UCSD-AML1 (cell line): ENCODE results near the gene ARHGAP18.

Source experiments
- DNase-seq: peaks from one replicate; lab custom pipeline; 2025; ENCODE audit not compliant: unreplicated experiment; lab: John Stamatoyannopoulos, UW

ARHGAP18 gene

DNA sequence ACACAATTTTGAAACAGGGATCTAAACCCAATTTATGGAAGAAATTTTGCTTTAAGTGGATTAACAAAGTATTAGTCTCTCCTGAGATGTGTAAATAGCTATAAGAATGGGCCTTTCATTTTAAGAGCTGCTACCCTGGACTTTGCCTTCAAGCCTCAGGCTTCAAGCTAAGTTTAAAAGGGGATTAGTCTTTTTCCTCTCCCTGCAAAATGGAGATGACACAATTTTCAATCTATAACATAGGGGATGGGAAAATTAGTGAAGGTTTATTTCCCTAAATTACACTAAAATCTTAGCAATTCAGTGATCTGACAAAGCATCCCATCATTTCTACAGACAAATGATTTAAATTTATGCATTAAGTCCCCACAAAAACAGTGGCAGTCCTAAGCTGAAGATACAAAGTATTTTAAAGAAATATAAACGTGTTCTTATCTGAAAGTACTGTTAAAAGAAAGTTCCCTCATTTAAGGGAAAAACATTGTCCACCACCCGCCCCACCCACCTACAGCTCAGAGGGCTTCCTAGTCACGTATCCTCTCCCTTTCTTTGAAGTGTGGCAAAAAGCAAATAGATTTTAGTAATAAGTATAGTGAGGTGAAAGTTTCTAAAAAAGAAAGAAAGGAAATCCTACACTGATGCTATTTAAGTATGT, 14.5 kb downstream of the ARHGAP18 start:
- no peak for DNase-seq

DNA sequence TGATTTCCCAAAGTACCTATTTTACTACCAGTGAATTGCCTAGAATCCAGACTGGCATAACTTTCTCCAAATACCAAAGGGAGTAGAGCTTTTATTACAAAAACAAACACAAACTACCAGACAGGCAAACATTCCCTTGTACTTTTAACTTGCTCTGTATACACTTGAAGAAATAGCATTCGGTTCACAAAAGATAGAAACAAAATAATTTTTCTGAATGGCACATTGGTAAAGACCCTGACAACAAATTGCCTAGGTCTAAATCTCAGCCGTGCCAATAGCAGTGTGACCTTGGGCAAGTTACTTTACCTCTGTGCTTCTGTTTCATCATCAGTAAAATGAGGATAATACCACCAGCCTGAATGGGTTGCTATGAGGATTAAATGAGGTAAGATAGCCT, 15.9 kb downstream of the ARHGAP18 start:
- DNase-seq, result no peak

DNA sequence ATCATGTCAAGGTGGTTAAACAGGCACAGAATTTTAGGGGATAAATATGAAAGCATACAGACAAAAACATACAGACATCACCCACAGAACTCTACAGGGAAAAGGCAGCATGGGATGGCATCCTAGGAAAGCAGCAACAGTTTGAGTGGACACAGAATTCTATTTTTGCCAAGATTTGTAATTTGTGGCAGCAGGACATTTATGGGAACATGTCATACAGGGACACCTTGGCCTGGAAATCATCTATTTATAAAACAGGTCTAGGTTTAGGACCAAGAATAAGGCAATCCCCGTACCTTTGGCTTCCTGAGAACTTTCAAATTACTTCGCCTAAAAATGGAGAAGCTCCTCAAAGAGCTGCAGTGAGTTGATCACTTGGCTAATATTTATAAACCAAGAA, 17.5 kb downstream of the ARHGAP18 start:
- no peak for DNase-seq

DNA sequence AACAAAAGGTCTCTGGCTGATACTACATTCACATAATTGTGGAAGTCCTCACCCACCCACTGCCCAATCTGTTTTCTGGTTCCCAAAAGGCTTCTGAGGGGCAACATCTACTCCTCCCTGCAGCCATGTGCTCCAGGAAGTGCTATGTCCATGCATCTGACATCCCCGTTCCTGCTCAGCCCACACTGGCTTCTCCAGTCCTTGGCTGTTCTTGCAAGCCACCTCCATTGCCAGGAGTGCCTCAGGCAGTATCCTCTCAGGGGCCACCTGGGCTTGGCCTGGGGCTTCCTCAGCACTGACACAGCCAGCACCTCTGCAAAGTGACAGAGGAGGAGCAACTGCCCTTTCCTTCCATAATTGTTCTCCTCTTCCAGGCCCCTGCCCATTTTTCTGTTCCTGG, 18.3 kb downstream of the ARHGAP18 start:
- peak; percentile 34 for DNase-seq

DNA sequence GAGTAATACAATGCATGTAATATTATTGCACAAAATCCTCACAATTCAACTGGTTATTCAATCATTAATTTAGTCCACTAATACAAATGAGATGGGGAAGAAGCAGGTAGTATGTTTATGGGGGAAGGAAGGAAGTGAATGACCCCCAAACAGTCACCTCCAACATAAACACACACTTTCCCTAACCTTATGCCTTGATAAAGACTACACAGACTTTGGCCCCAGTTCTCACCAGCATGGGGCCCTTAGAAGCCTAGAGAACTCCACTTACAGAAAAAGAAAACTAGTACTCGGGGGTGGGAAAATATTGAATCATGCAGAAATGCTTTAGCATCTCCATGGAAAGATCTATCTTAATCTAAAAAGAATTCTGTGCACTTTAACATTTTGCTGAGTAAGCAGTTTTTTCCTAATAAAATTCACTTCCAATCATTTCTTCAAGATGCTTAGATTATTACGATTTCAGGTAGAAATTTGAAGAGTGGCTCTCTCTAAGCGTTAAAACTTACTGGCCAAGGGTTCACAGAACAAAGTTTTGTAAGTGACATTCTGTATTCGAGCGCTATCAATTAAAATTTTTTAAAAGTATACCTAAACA, 18.8 kb downstream of the ARHGAP18 start:
- no peak for DNase-seq

DNA sequence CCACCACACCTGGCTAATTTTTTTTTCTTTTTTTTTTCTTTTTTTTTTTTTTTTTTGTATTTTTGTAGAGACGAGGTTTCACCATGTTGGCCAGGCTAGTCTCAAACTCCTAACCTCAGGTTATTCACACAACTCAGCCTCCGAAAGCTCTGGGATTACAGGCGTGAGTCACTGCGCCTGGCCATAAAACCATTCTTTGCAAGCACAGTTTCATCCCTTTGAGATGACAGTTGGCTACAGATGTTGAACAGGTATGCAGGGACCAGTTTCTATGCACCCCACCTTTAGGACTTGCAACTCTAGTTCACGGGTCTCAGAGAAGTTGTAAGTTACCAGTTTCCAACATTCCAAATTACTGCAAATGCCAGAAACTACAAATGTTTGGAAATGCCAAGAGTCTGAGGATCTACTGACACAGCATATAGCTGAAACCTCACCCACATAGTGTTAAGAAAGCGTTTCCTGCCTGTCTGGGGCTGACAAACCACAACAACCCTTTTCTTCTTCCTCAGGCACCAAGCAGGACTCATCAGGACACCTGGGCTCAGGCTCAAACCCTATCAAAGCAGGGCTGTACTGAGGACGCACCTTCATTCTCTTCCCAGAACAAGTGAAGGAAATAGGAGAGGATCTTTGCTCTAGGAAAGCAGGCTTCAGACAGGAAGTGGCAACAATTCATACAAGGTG, 22.9 kb downstream of the ARHGAP18 start:
- peak; percentile 45 for DNase-seq

DNA sequence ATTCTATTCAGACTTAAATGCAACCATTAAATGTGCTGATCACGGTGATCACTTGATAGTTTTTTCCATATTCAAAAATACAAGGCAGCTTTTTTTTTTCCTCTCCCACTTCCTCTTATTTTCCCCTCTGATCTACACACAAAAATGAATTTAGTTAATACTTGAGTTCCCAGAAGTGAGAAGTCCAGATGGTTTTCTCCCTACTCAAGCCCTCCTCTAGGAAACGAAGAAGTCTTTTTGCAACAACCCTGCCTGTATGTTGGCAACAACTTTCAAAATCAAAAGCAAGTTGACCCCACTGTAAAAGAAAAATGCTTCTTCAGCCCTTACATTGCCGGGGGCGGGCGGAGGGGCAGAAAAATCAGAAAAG, 24.3 kb downstream of the ARHGAP18 start:
- no peak for DNase-seq

DNA sequence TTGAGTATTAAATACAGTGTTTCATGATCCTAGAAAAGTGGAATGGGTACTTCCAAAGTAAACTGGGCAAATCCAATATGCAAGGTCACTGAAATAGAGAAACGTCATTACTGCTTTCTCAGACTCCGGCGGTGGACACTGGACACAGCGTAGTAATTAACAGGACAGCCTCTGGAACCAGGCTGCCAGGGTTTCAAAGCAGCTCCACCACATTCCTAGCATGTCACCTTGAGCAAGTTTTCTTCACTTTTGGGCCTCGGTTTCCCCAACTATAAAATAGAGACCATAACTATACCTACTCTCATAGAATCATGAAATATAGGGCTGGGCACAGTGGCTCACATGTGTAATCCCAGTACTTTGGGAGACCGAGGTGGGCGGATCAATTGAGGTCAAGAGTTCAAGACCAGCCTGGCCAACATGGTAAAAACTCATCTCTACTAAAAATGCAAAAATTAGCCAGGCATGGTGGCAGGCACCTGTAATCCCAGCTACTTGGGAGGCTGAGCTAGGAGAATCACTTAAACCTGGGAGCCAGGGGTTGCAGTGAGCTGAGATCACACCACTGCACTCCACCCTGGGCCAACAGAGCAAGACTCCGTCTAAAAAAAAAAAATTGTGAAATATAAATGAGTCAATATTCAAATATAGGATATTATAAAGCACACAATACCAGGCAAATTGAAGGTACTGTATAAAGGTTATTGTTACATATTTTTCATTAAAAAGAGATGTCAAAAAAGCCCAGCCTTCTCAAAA, 24.9 kb downstream of the ARHGAP18 start:
- DNase-seq, result no peak

DNA sequence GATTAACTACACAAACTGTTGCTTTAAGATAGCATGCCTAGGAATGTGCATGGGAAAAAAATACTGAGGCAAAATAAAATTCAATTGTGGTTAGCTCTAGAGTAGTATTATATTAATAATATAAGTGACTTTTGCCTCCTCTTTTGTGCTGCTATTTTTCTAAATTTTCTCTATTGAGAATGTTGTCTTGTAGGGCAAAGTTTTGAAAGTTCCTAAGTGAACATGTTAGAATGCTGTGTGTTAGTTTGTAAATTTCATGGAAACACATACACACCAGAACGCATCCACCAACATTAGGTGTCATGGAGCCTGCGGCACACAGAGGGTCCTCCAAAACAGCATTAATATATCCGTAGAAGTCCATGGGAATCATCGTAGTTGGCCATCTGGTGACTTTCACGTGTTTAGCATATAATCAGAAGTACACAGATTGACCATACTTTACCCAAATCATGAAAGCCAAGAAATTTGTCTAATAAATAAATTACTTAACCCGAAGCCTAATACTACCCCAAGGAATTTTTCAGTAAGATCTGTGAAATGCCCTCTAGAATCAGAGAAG, 25.6 kb downstream of the ARHGAP18 start:
- DNase-seq, result no peak

DNA sequence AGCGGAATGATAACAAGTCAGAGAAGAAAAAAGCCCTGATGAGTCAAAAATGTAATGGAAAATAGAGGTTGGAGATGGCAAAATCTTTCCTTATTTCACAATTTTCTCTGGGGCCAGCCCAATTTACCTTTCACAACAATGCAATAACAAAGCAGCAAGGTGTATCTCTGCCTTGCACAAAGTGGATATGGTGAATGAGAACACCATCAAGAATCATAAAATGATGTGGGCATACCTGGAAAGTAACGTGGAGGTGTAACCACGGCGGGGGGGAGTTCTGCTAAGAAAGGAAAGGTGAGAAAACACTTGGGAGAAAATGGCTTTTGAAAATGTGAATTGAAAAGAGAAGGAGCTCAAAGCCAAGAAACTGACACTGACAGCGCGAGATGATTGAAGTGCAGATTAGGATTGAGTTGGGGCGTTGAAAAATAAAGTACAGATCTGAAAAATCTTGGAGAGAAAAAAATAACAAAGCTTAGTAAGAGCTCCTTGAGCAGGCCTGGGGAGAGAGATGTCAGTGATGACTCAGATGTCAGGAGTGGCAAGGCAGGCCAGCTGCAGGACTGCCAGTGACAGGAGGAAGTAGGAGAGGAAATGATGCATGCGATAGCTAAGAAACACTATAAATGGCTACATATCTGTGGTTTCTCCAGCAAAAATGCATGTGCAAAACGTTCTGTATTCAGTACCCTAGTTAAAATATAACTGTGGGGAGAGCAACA, 26.2 kb downstream of the ARHGAP18 start:
- DNase-seq, result peak; percentile 78

DNA sequence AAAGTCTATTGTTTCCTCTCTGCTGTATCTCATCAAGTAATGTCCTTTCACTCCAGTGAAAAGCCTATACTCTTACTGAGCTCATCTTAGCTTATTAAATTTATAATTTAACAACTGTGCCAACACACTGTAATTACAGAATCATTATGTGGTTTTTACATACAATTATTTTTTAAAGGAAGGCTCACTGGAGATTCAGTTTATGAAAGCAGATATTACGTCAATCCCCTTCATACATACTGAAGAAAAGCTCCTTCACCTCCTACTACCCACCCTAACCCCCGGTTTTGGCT, 28.1 kb downstream of the ARHGAP18 start:
- DNase-seq, result no peak

DNA sequence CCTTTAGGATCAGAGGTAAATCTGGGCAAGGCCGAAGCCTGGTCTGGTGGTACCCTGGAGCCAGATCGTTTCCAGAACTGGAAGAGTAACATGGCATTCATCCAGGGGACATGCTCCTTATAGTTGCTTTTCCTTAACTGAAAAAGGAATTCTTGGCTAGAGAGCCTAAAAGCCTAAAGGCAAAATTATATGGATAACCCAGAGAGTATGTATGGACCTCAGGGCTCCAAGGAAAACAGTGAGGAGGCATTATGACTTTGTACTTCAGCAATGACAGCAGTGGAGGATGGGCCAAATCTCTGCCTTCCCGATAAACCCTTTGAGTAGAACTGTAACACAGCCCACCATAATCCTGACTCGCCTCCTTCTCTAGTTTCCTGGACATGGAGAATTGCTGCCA, 29.3 kb downstream of the ARHGAP18 start:
- no peak for DNase-seq

DNA sequence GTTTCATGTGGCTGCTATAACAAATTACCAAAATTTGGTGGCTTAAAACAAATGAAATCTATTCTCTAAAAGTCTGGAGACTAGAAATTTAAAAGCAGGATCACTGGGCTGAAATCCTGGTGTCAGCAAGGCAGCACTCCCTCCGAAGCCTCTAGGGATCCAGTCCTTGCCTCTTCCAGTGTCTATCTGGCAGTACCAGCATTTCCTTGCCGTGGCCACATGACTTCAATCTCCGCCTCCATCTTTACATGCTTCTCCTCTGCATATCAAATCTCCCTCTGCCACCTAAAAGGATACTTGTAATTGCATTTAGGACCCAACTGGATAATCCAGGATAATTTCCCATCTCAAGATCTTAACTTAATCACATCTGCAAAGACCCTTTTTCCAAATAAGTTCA, 30.2 kb downstream of the ARHGAP18 start:
- peak; percentile 19 for DNase-seq

DNA sequence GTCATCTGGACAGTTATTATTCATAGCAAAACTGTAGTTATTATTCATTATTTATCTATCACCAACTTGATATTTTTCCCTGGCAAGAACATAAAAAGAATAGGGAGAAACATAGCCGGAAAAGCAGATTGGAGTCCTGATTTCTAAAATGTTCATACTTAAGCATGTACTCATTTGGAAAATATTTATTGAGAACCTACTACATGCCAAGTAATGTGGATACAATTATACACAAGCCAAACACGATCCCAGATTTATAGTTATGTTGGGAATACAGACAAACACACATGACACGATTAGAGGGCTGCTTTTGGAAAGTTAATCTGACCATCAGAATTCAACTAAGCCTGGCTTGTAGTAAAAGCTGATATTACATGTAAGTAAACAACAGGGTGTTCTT, 30.7 kb downstream of the ARHGAP18 start:
- no peak for DNase-seq

DNA sequence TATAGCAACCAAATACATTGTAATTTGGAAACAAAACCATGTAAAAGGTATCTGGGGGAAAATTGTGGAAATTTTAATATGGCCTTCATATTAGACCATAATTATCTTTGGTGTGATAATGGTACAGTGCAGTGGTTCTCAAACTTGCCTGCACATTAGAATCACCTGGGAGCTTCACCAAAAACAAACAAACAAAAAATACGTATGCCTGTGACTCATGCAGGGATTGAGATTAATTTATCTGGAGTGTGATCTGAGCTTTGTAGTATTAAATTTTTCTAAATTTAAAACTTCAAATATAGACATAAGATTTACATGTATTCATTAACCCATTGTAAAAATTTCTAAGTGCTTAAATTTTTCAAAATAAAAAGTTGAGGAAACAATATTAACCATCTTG, 31.5 kb downstream of the ARHGAP18 start:
- DNase-seq, result no peak

DNA sequence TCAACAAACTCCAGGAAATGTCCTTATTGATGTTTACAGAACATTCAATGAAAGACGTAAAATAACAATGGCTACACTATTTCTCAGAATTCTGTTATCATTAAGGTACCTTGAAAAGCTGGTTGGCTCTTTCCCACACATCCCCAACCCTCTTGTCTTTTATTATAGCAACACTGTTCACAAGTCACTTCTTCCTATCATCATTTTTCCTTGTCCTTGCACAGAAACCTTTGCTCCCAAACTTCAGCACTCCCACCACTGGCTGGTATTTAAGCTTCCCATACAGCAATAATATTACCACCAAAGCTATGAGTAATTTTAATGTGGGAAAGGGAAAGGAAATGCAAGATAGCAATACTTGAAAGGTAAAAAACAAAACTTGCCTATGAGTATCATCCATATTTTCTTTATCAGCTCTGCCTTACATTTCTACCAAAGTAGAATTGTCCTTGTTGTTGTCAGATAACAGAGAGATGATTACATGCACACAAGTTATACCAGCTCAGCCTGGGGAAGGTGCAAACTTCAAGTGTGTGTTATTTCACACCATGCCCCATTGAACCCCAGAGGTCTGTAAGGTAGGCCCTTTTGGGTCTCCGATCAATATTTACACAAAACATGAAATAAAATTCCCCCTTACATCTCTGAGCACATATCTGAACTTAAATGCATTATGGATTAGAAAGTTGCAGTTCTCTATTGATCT, 32.2 kb downstream of the ARHGAP18 start:
- DNase-seq, result no peak

DNA sequence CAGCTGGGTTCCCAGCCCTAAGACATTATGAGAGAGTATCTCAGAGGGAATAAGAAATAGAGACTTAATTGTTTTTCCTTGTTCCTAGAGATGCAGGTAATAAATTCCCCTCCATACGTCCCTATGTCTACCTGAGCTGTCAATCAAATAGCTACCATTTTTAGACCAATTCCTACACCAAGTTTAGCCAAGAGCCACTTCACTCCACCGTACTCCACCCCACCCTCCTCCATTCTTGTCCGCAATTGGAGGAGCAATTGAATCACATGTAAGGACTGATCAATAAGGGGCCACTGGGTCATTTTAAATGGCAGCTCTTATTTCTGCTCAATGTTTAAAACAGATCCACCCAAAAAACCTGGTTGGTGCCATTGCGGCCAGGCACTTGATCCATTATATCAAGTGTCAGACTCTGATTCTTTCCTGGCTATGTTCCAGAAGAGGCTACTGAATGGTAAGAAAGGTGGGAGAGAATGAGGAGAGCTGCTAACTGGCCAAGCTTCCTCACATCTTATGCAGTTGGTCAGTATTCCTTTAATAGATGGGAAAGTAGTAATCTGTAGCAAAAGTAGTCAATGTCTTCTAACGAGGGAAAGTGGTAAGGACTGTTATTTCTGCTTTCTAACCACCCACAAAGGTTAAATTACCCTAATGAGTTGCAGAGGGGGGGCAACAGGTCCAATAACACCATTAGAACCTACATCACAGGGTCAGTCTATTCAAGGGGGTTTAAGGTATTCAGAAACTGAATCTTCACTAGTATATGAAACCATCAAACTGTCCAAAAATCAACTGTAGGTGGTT, 34.1 kb downstream of the ARHGAP18 start:
- no peak for DNase-seq

DNA sequence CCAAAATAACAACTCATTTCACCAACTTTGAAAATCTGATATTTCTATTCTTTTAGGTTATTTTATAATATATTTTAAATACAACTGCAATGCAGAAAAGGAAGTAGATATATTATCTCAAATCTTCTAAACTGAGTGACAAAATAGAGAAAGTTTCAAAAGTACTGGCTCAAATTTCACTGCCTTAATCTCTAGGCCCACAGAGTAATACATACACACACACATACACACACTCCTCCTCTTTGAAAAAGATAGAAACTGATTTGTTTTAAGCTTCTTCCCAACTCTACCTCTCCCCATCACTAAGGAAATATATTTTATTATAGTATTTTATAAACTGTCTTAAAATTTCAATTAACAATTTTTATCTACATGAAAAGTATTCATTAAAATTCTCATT, 36.2 kb downstream of the ARHGAP18 start:
- no peak for DNase-seq

DNA sequence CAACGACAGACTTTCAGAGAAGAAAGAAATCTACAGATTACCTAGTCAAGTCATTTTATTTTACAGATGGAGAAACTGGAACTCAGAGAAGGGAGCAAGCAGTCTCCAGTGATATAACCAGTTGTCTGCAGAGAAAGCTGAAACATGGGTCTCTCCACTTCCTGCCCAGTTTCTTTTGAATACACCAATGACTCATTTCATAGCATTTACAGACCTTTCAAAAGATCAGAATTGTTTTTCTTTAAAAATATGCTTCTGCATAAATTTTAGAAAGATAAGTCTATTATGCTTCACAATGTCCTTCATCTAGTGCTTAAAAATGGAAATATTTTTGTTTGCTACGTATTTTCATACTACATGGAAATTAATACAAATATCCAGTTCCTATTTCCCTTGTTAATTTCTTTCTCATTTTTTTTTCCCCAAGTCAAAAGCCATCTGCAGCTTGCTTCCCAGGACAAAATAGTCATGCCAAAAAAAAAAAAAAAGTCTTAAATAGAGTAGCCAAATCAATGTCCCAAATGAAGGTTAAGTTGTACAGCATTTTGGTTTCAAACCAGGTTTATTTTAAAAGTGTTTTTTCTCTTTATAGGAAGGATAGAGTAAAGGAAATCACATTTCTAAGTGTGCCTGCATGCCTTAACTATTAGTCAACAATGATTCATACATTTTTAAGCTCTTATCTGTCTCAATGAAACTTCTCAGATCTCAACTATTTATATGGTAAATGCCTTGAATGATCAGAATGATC, 36.9 kb downstream of the ARHGAP18 start:
- no peak for DNase-seq
